ENCODE results near the gene IGLON5. TPM values are rescaled to one million over a fixed set of nuclear protein-coding genes. Genes with fewer than 3 reads are reported as not detected.

The IGLON5 gene
- total and polyA plus RNA-seq, 8 donors: 1.0 to 4.1 (median 2.3) TPM; not detected in 2

- Histone ChIP-seq H3K27ac (no peak overlapping the region), H3K4me1 (no peaks in the 10 kb centered on the region), H3K27me3 (peaks cover 0 to 59% of the 10 kb centered on the region in 2 donors), H3K36me3 (no peaks in the 10 kb centered on the region), H3K9me3 (no peaks in the 10 kb centered on the region), H3K4me3 (no peak overlapping the region)
- ATAC-seq (no peak), DNase-seq (no peak)
- intact Hi-C loops (cut with DNase I): no loop called here
- TF ChIP-seq CTCF (IDR thresholded peaks at IDR 0.05): no peak
Measured at GRCh38 chr19:51296336-51297093, 14.9 kb upstream of the IGLON5 start.

- ATAC-seq: no peak
- intact Hi-C loops (cut with DNase I): no loop called here
Measured at GRCh38 chr19:51297406-51297805, 14.0 kb upstream of the IGLON5 start.

DNA sequence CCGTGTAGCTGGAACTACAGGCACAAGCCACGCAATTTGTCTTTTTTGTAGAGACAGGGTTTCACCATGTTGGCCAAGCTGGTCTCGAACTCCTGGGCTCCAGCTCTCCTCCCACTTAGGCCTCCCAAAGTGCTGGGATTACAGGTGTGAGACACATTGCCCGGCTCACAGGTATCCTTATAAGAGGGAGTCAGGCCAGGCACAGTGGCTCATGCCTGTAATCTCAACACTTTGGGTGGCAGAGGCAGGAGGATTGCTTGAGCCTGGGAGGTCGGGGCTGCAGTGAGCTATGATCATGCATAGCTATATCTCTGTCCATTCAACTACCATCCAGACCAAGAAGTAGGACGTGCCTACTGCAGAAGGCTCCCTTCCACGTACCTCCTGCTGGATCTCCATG, 10.2 kb upstream of the IGLON5 start:
- no peak for DNase-seq
- Histone ChIP-seq H3K4me3 (no peak overlapping the region), H3K27ac (no peak overlapping the region), H3K27me3 (peaks cover 0 to 40% of the 10 kb centered on the region in 2 donors), H3K36me3 (no peaks in the 10 kb centered on the region), H3K4me1 (no peaks in the 10 kb centered on the region), H3K9me3 (peaks cover 0 to 30% of the 10 kb centered on the region in 2 donors)
- ATAC-seq: no peak
- no peak for TF ChIP-seq CTCF (IDR thresholded peaks at IDR 0.05)
- intact Hi-C loops (cut with DNase I): no loop called here

More at GRCh38 chr19:51297406-51297805, 14.0 kb upstream of the IGLON5 start:
- TF ChIP-seq CTCF (IDR thresholded peaks at IDR 0.05): no peak
- H3K36me3 ChIP-seq: no peaks in the 10 kb centered on the region
- no peak for DNase-seq
- no peak overlapping the region for H3K4me3 ChIP-seq
- no peak overlapping the region for H3K27ac ChIP-seq
- H3K9me3 ChIP-seq: peaks cover 0 to 4% of the 10 kb centered on the region in 2 donors
- H3K4me1 ChIP-seq: no peaks in the 10 kb centered on the region
- peaks cover 0 to 63% of the 10 kb centered on the region in 2 donors for H3K27me3 ChIP-seq

DNA sequence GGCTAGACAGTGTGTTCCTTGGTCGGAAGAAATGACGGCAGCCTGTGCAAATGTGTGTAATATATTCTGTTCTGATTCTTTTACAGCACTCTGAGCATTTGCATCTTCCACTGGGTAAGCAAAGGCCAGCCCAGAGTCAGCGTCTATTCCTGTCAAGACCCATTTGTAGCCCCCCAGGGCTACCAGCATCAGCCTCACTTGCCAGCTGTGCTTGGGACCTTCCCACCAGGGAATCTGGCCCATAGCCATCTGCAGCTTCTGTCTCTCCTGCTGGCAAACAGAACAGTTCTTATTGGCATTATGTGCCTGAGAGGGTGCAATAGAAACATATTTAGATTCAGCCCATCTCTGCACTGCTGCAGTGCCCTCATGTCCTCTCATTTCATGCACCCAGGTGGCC, 6.0 kb upstream of the IGLON5 start:
- no peak for TF ChIP-seq CTCF (IDR thresholded peaks at IDR 0.05)
- H3K4me3 ChIP-seq: no peak overlapping the region
- intact Hi-C loops (cut with DNase I): no loop called here
- H3K27ac ChIP-seq: no peak overlapping the region
- peaks cover 0 to 48% of the 10 kb centered on the region in 2 donors for H3K27me3 ChIP-seq
- no peaks in the 10 kb centered on the region for H3K36me3 ChIP-seq
- H3K4me1 ChIP-seq: no peaks in the 10 kb centered on the region
- ATAC-seq (no peak), DNase-seq (no peak)
- H3K9me3 ChIP-seq: peaks cover 0 to 53% of the 10 kb centered on the region in 2 donors

GRCh38 chr19:51316688-51317087, 5.2 kb downstream of the IGLON5 start:
- H3K27ac ChIP-seq: no peak overlapping the region
- intact Hi-C loops (cut with DNase I): no loop called here
- no peak for DNase-seq
- H3K27me3 ChIP-seq: peaks cover 4 to 62% of the 10 kb centered on the region in 2 donors
- peaks cover 0 to 3% of the 10 kb centered on the region in 2 donors for H3K4me1 ChIP-seq
- H3K9me3 ChIP-seq: no peaks in the 10 kb centered on the region
- ATAC-seq: no peak
- H3K36me3 ChIP-seq: no peaks in the 10 kb centered on the region
- no peak overlapping the region for H3K4me3 ChIP-seq
- no peak for TF ChIP-seq CTCF (IDR thresholded peaks at IDR 0.05)

Measured in left lung (tissue), 10 donors.